OCI-LY1 (cell line): ENCODE measurements around the gene UGT1A9.

ENCODE experiments used
- H2AFZ ChIP-seq: fragments of 200-600 bp; sonication (generic), shearing (Covaris generic); 2 replicates; pipeline ENCODE4 v1.6.0; 2014; ENCODE audit warnings: antibody characterized with exemption, mild to moderate bottlenecking, low read length
- H3F3A ChIP-seq: fragments of 200-600 bp; sonication (generic), shearing (Covaris generic); 2 replicates; pipeline ENCODE4 v1.6.0; 2014; ENCODE audit warnings: mild to moderate bottlenecking, antibody characterized with exemption, low read length, moderate library complexity; ENCODE audit not compliant: insufficient read depth
- H3K27ac ChIP-seq: fragments of 200-600 bp; sonication (generic); 2 replicates; pipeline ENCODE4 v1.5.1; 2014; ENCODE audit warnings: low read length, mixed run types, mild to moderate bottlenecking, low read depth; ENCODE audit not compliant: poor library complexity, severe bottlenecking
- H3K27me3 ChIP-seq: fragments of 200-600 bp; sonication (generic); 2 replicates; pipeline ENCODE4 v1.6.0; 2014; ENCODE audit warnings: antibody characterized with exemption, mild to moderate bottlenecking, low read length, moderate library complexity; ENCODE audit not compliant: insufficient read depth
- H3K36me3 ChIP-seq: fragments of 200-600 bp; sonication (generic); 2 replicates; pipeline ENCODE4 v1.6.1; 2014; ENCODE audit warnings: mild to moderate bottlenecking, antibody characterized with exemption, low read length, moderate library complexity, mixed read lengths; ENCODE audit not compliant: insufficient read depth
- H3K4me1 ChIP-seq: fragments of 200-600 bp; sonication (generic); 2 replicates; pipeline ENCODE4 v1.5.1; 2014; ENCODE audit warnings: mild to moderate bottlenecking, low read length, moderate library complexity; ENCODE audit not compliant: insufficient read depth, severe bottlenecking
- H3K4me2 ChIP-seq: fragments of 200-600 bp; sonication (generic), shearing (Covaris generic); 2 replicates; pipeline ENCODE4 v1.6.1; 2014; ENCODE audit warnings: low read length
- H3K4me3 ChIP-seq: fragments of 200-600 bp; sonication (generic); 2 replicates; pipeline ENCODE4 v1.5.1; 2014; ENCODE audit warnings: low read length, low read depth, mild to moderate bottlenecking, mixed read lengths; ENCODE audit not compliant: poor library complexity, severe bottlenecking
- H3K79me2 ChIP-seq: fragments of 200-600 bp; shearing (Covaris generic); 2 replicates; pipeline ENCODE4 v1.6.1; 2016; ENCODE audit warnings: mixed run types, low read length, mixed read lengths; ENCODE audit not compliant: insufficient read depth
- H3K9ac ChIP-seq: fragments of 200-600 bp; sonication (generic), shearing (Covaris generic); 2 replicates; pipeline ENCODE4 v1.6.1; 2014; ENCODE audit warnings: mild to moderate bottlenecking, low read length, mixed read lengths
- H3K9me2 ChIP-seq: fragments of 200-600 bp; sonication (generic), shearing (Covaris generic); 2 replicates; pipeline ENCODE4 v1.6.1; 2014; ENCODE audit warnings: low read depth, mild to moderate bottlenecking, low read length, mixed read lengths
- H3K9me3 ChIP-seq: fragments of 200-600 bp; shearing (Covaris generic); 2 replicates; pipeline ENCODE4 v1.6.1; 2014; ENCODE audit warnings: low read length, mixed read lengths
- H4K20me1 ChIP-seq: fragments of 200-600 bp; sonication (generic), shearing (Covaris generic); 2 replicates; pipeline ENCODE4 v1.6.0; 2016; ENCODE audit warnings: mild to moderate bottlenecking, low read length; ENCODE audit not compliant: insufficient read depth
- EZH2 ChIP-seq: fragments of 200-600 bp; sonication (generic), shearing (Covaris generic); IDR thresholded peaks from 2 replicates; pipeline ENCODE4 v1.8.0; 2017; ENCODE audit warnings: borderline replicate concordance, mixed run types, mild to moderate bottlenecking, antibody characterized with exemption, low read length, moderate library complexity, mixed read lengths
- TF ChIP-seq, protein P1 (sequence below): fragments of 200-600 bp; sonication (generic), shearing (Covaris generic); IDR thresholded peaks from 2 replicates; pipeline ENCODE4 v1.5.1; 2017; ENCODE audit warnings: mild to moderate bottlenecking, antibody characterized with exemption, low read length, moderate library complexity, mixed read lengths

UGT1A9 gene

DNA sequence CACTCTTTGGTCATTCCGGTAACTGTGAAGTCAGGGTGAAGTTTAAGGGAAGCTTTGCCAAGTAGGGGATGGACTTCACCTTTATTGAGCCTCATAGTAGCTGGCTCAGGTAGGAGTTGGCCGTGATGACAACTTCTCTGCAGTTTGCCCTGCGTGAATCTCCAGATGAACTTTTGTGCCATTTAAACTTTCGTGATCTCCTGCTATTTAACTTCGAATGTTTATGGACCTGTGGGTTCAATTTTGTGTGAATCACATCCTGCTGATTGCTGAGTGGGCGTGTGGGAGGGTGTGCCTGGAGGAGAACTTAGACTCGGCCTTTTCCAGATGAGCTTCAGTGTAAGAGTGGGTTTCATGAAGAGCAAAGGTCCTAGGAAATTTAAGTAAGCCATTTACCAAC, 92.6 kb downstream of the UGT1A9 start:
- Histone ChIP-seq H2AFZ (no peak overlapping the region), H3K27ac (no peak overlapping the region), H3F3A (no peaks in the 10 kb centered on the region), H3K79me2 (no peaks in the 10 kb centered on the region), H3K4me1 (no peaks in the 10 kb centered on the region), H3K4me3 (no peak overlapping the region), H3K36me3 (no peaks in the 10 kb centered on the region), H3K4me2 (no peak overlapping the region), H3K9me3 (no peaks in the 10 kb centered on the region), H3K9me2 (no peaks in the 10 kb centered on the region), H3K27me3 (no peaks in the 10 kb centered on the region), H4K20me1 (no peaks in the 10 kb centered on the region), H3K9ac (no peak overlapping the region)
- TF ChIP-seq, protein P1, sequence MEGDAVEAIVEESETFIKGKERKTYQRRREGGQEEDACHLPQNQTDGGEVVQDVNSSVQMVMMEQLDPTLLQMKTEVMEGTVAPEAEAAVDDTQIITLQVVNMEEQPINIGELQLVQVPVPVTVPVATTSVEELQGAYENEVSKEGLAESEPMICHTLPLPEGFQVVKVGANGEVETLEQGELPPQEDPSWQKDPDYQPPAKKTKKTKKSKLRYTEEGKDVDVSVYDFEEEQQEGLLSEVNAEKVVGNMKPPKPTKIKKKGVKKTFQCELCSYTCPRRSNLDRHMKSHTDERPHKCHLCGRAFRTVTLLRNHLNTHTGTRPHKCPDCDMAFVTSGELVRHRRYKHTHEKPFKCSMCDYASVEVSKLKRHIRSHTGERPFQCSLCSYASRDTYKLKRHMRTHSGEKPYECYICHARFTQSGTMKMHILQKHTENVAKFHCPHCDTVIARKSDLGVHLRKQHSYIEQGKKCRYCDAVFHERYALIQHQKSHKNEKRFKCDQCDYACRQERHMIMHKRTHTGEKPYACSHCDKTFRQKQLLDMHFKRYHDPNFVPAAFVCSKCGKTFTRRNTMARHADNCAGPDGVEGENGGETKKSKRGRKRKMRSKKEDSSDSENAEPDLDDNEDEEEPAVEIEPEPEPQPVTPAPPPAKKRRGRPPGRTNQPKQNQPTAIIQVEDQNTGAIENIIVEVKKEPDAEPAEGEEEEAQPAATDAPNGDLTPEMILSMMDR, result no peak

DNA sequence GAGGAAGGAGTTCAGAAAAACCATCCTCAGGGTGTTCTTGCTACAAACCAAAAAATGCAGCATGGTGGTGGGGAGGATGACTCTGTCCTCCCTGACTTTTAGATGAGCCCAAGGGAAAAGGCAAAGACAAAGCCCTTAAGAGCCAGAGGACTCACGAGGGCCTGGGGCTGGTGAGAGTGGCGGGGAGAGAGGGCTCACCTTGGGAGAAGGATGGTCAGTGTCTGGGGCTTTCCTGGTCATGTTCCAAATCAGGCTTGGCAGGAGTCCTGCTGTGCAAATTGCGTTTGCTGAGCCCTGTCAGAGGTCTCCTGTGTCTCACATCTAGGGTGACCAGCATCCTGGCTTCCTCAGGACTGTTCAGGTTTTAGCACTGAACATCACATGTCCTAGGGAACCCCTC, 93.1 kb downstream of the UGT1A9 start:
- Histone ChIP-seq H3K79me2 (no peaks in the 10 kb centered on the region), H3K4me2 (no peak overlapping the region), H3K36me3 (no peaks in the 10 kb centered on the region), H3K9ac (no peak overlapping the region), H3K27ac (no peak overlapping the region), H3K4me1 (no peaks in the 10 kb centered on the region), H3K9me3 (no peaks in the 10 kb centered on the region), H4K20me1 (no peaks in the 10 kb centered on the region), H3K9me2 (no peaks in the 10 kb centered on the region), H3K4me3 (no peak overlapping the region), H3F3A (no peaks in the 10 kb centered on the region), H3K27me3 (no peaks in the 10 kb centered on the region), H2AFZ (no peak overlapping the region)
- no peak for TF ChIP-seq EZH2
- TF ChIP-seq, protein P1, result no peak

DNA sequence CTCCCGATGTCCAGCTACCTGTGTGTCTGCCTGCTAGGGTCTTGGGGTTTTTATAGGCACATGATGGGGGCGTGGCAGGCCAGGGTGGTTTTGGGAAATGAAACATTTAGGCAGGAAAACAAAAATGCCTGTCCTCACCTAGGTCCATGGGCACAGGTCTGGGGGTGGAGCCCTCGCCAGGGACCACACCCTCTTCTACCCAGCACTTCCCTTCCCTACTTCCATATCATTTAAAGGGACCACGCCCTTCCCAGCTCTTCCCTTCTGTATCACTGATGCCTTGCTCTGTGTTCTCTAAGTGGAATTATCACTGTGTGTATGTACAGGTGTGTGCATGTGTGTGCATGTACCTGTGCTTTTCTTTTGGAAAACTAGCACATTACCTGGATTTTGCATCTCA, 94.7 kb downstream of the UGT1A9 start:
- Histone ChIP-seq H3K36me3 (no peaks in the 10 kb centered on the region), H2AFZ (no peak overlapping the region), H3K9me2 (no peaks in the 10 kb centered on the region), H3K9ac (no peak overlapping the region), H4K20me1 (no peaks in the 10 kb centered on the region), H3K9me3 (no peaks in the 10 kb centered on the region), H3K4me3 (no peak overlapping the region), H3K27me3 (no peaks in the 10 kb centered on the region), H3K4me1 (no peaks in the 10 kb centered on the region), H3K27ac (no peak overlapping the region), H3F3A (no peaks in the 10 kb centered on the region), H3K4me2 (no peak overlapping the region), H3K79me2 (no peaks in the 10 kb centered on the region)
- TF ChIP-seq EZH2, result no peak
- TF ChIP-seq, protein P1, result no peak
